Fibroblast of lung (primary cell): ENCODE results near the gene SMPD3.

Source experiments
- EZH2 ChIP-seq: IDR thresholded peaks from 2 replicates; pipeline ENCODE4 v1.5.1; 2012; ENCODE audit warnings: low read length, control low read depth, mild to moderate bottlenecking; ENCODE audit errors: missing control alignments
- TF ChIP-seq, protein P1 (sequence below), 2 donors: IDR thresholded peaks in 1 of 2; conservative IDR thresholded peaks in 1 of 2; 1 replicate in 1 of 2; 2 replicates in 1 of 2; pipeline ENCODE4 v1.5.1; 2011 to 2012; ENCODE audit warnings: low read length in 2 of 2, control low read depth in 1 of 2, inconsistent platforms in 1 of 2, low read depth in 1 of 2, mild to moderate bottlenecking in 1 of 2

- TF ChIP-seq, protein P1, sequence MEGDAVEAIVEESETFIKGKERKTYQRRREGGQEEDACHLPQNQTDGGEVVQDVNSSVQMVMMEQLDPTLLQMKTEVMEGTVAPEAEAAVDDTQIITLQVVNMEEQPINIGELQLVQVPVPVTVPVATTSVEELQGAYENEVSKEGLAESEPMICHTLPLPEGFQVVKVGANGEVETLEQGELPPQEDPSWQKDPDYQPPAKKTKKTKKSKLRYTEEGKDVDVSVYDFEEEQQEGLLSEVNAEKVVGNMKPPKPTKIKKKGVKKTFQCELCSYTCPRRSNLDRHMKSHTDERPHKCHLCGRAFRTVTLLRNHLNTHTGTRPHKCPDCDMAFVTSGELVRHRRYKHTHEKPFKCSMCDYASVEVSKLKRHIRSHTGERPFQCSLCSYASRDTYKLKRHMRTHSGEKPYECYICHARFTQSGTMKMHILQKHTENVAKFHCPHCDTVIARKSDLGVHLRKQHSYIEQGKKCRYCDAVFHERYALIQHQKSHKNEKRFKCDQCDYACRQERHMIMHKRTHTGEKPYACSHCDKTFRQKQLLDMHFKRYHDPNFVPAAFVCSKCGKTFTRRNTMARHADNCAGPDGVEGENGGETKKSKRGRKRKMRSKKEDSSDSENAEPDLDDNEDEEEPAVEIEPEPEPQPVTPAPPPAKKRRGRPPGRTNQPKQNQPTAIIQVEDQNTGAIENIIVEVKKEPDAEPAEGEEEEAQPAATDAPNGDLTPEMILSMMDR (conservative IDR thresholded peaks at IDR 0.05 in 1 of 2, IDR thresholded peaks at IDR 0.05 in 1 of 2; ENCODE audit: low read depth in 1 of 2, low read length in 2 of 2): no peak
- TF ChIP-seq EZH2: no peak
Observed at GRCh38 chr16:68444056-68444657, 4.2 kb downstream of the SMPD3 start.
